HFFc6 (cell line): ENCODE results near the gene C22orf15. TPM values are rescaled to one million over a fixed set of nuclear protein-coding genes. Genes with fewer than 3 reads are reported as not detected.
A peak's percentile ranks its signal among the peaks of the same experiment; 100 is the strongest.

ENCODE experiments used
- DNase-seq: peaks from one replicate; pipeline ENCODE4 v3.0.0-alpha.2; 2018
- H3K27ac Mint-ChIP-seq: 2 replicates; pipeline ENCODE4 v1.8.0; 2020; ENCODE audit warnings: mild to moderate bottlenecking, mixed read lengths
- H3K27me3 Mint-ChIP-seq: 2 replicates; pipeline ENCODE4 v1.8.0; 2021; ENCODE audit warnings: mild to moderate bottlenecking, moderate library complexity, mixed read lengths; ENCODE audit not compliant: insufficient read depth
- H3K36me3 Mint-ChIP-seq: 2 replicates; pipeline ENCODE4 v1.8.0; 2021; ENCODE audit warnings: low read depth, mixed read lengths
- H3K4me1 Mint-ChIP-seq: 2 replicates; pipeline ENCODE4 v1.8.0; 2020; ENCODE audit warnings: low read depth, mixed read lengths
- H3K4me3 Mint-ChIP-seq: 2 replicates; pipeline ENCODE4 v1.8.0; 2020; ENCODE audit warnings: mild to moderate bottlenecking, moderate library complexity, mixed read lengths
- H3K9me3 Mint-ChIP-seq: 2 replicates; pipeline ENCODE4 v1.8.0; 2020; ENCODE audit warnings: mild to moderate bottlenecking, mixed read lengths
- CTCF ChIP-seq: fragments of 200-600 bp; sonication (generic); IDR thresholded peaks from 2 replicates; pipeline ENCODE4 v1.5.0; 2021; ENCODE audit warnings: antibody characterized with exemption, mild to moderate bottlenecking
- total RNA-seq, 6 experiments: library from RNA; stranded (reverse); fragmentation: NEBNext Ultra II Directional; extraction: Animal tissue kit (Norgen Biotek cat#: 25700); gene quantifications; 2 replicates in 1 of 6; 3 replicates in 5 of 6; pipeline ENCODE4 v1.2.3, GENCODE V29; 2021

The C22orf15 gene
- total RNA-seq, 6 experiments from 2014 or later, result 0.48 to 4.0 (median 1.1) TPM

- Mint-ChIP-seq H3K27me3 (peaks cover 2% of the 10 kb centered on the region), H3K9me3 (no peaks in the 10 kb centered on the region), H3K4me3 (peak overlapping the region; percentile 60), H3K27ac (peak overlapping the region; percentile 29; the same call in 1 of the 2 replicates), H3K4me1 (peaks cover 13% of the 10 kb centered on the region), H3K36me3 (no peaks in the 10 kb centered on the region)
- TF ChIP-seq CTCF, result no peak
- no peak for DNase-seq
Observed at GRCh38 chr22:23752090-23752691, 10.6 kb upstream of the C22orf15 start.

GRCh38 chr22:23752750-23753149 lies 10.0 kb upstream of the C22orf15 start:
- Mint-ChIP-seq H3K27me3 (peaks cover 2% of the 10 kb centered on the region), H3K36me3 (no peaks in the 10 kb centered on the region), H3K9me3 (no peaks in the 10 kb centered on the region), H3K4me3 (no peak overlapping the region), H3K27ac (no peak overlapping the region), H3K4me1 (peaks cover 13% of the 10 kb centered on the region)
- no peak for TF ChIP-seq CTCF
- no peak for DNase-seq

GRCh38 chr22:23753385-23753784 lies 9.4 kb upstream of the C22orf15 start:
- TF ChIP-seq CTCF, result no peak
- no peaks in the 10 kb centered on the region for H3K36me3 Mint-ChIP-seq
- peaks cover 2% of the 10 kb centered on the region for H3K27me3 Mint-ChIP-seq
- H3K4me1 Mint-ChIP-seq, result peaks cover 13% of the 10 kb centered on the region
- DNase-seq, result no peak
- no peaks in the 10 kb centered on the region for H3K9me3 Mint-ChIP-seq
- H3K27ac Mint-ChIP-seq, result no peak overlapping the region
- no peak overlapping the region for H3K4me3 Mint-ChIP-seq

GRCh38 chr22:23754220-23754919 lies 8.4 kb upstream of the C22orf15 start, which contains the start of gene VPREB3:
Gene VPREB3, minus strand, starts transcription at chr22:23754425. Its CDS starts 62 bp downstream, at chr22:23754363.
- no peak within 1 kb of the TSS for H3K27ac Mint-ChIP-seq
- no peaks in the 10 kb centered on the region for H3K36me3 Mint-ChIP-seq
- TF ChIP-seq CTCF, result no peak
- peaks cover 13% of the 10 kb centered on the region for H3K4me1 Mint-ChIP-seq
- H3K9me3 Mint-ChIP-seq, result no peaks in the 10 kb centered on the region
- H3K27me3 Mint-ChIP-seq, result peaks cover 2% of the 10 kb centered on the region
- no peak within 1 kb of the TSS for H3K4me3 Mint-ChIP-seq
- DNase-seq, result no peak

- Mint-ChIP-seq H3K27ac (no peak overlapping the region), H3K27me3 (peaks cover 2% of the 10 kb centered on the region), H3K4me3 (no peak overlapping the region)
Observed at GRCh38 chr22:23754980-23755636, 7.7 kb upstream of the C22orf15 start.

More at GRCh38 chr22:23754980-23755636, 7.7 kb upstream of the C22orf15 start:
- TF ChIP-seq CTCF, result no peak
- no peak for DNase-seq
- Mint-ChIP-seq H3K9me3 (no peaks in the 10 kb centered on the region), H3K4me1 (peaks cover 5% of the 10 kb centered on the region), H3K36me3 (no peaks in the 10 kb centered on the region)
